Epithelial cell of umbilical artery (primary cell): ENCODE measurements around the gene CD164L2. TPM values are rescaled to one million over a fixed set of nuclear protein-coding genes. Genes with fewer than 3 reads are reported as not detected.

Source experiments
- total RNA-seq: library from RNA; depleted of rRNA; stranded (reverse); fragments of >200 nt; gene quantifications from 2 replicates; pipeline ENCODE4 v1.2.3, GENCODE V29; 2014

The CD164L2 gene
- total RNA-seq, result not detected in 2 replicates

GRCh38 chr1:27383039-27383605 is at the start of gene CD164L2:
Gene CD164L2, minus strand, starts transcription at chr1:27383333. Its CDS starts 94 bp downstream, at chr1:27383239.

GRCh38 chr1:27392096-27392777 is 9.1 kb upstream of the CD164L2 start, which contains the start of gene GPR3:
Gene GPR3, plus strand, starts transcription at chr1:27392622. Its CDS starts 1,177 bp downstream, at chr1:27393799.

GRCh38 chr1:27374362-27375086 is 8.6 kb downstream of the CD164L2 start, which contains the start of gene FCN3:
Gene FCN3, minus strand, starts transcription at chr1:27374824. Its CDS starts 6 bp downstream, at chr1:27374818.

GRCh38 chr1:27366411-27367159 is 16.5 kb downstream of the CD164L2 start, which contains the start of gene MAP3K6:
Gene MAP3K6, minus strand, starts transcription at chr1:27366961. Its CDS starts 364 bp downstream, at chr1:27366597.

GRCh38 chr1:27341525-27342252 is 41.4 kb downstream of the CD164L2 start, which contains the start of gene SYTL1:
Gene SYTL1, plus strand, starts transcription at chr1:27342022. Its CDS starts 3,313 bp downstream, at chr1:27345335.

Other genes starting within 250 kb of the CD164L2 start
- 3.9 and 5.9 TPM in 2 replicates for gene SLC9A1, start 228.2 kb downstream of the CD164L2 start, total RNA-seq
- 13.0 and 15.5 TPM in 2 replicates for gene WDTC1, start 148.7 kb downstream of the CD164L2 start, total RNA-seq
- gene TMEM222, start 61.2 kb downstream of the CD164L2 start, total RNA-seq, result 23.3 and 24.7 TPM in 2 replicates
- under 0.01 TPM in 1 of 2 replicates, not detected in the other for gene SYTL1, start 41.3 kb downstream of the CD164L2 start, total RNA-seq
- 6.4 and 6.5 TPM in 2 replicates for gene MAP3K6, start 16.4 kb downstream of the CD164L2 start, total RNA-seq
- under 0.01 TPM in 1 of 2 replicates, not detected in the other for gene FCN3, start 8.5 kb downstream of the CD164L2 start, total RNA-seq
- 0.46 and 0.65 TPM in 2 replicates for gene GPR3, start 9.3 kb upstream of the CD164L2 start, total RNA-seq
- 17.9 and 21.1 TPM in 2 replicates for gene WASF2, start 106.8 kb upstream of the CD164L2 start, total RNA-seq
- gene AHDC1, start 220.8 kb upstream of the CD164L2 start, total RNA-seq, result 4.5 and 6.1 TPM in 2 replicates